Natural killer cell (primary cell): ENCODE data around the gene SULT1C3. TPM values are rescaled to one million over a fixed set of nuclear protein-coding genes. Genes with fewer than 3 reads are reported as not detected.

Source experiments
- ATAC-seq, 3 donors: fragments of 150-1000 bp in 2 of 3; fragments of 200-7000 bp in 1 of 3; cut with Tn5 transposase; 1 replicate in 1 of 3; 2 replicates in 2 of 3; pipeline ENCODE4 v1.10.0; 2021; ENCODE audit warnings: mild to moderate bottlenecking in 2 of 3, moderate library complexity in 2 of 3
- DNase-seq, 2 donors: peaks; one replicate each; pipeline versions ENCODE4 v3.0.0 to v3.0.0-alpha.2; 2013 to 2021; ENCODE audit warnings: mixed read lengths in 1 of 2
- H3K27ac ChIP-seq: one replicate; pipeline ENCODE4 v1.5.1; 2013; ENCODE audit warnings: mild to moderate bottlenecking, low read length
- H3K27me3 ChIP-seq: one replicate; pipeline ENCODE4 v1.6.1; 2013; ENCODE audit warnings: low read length; ENCODE audit not compliant: control insufficient read depth, insufficient read depth
- H3K36me3 ChIP-seq: one replicate; pipeline ENCODE4 v1.6.1; 2013; ENCODE audit warnings: low read length; ENCODE audit not compliant: control insufficient read depth, insufficient read depth
- H3K4me1 ChIP-seq: one replicate; pipeline ENCODE4 v1.6.1; 2013; ENCODE audit warnings: low read length; ENCODE audit not compliant: control insufficient read depth, insufficient read depth
- H3K4me3 ChIP-seq: one replicate; pipeline ENCODE4 v1.5.1; 2013; ENCODE audit warnings: low read length
- H3K9me3 ChIP-seq: one replicate; pipeline ENCODE4 v1.6.1; 2013; ENCODE audit warnings: low read length; ENCODE audit not compliant: control insufficient read depth, insufficient read depth
- H3K27ac Mint-ChIP-seq, 2 donors: one replicate each; pipeline ENCODE4 v1.8.0; 2022; ENCODE audit warnings: mild to moderate bottlenecking in 2 of 2, mixed read lengths in 2 of 2, moderate library complexity in 1 of 2
- H3K27me3 Mint-ChIP-seq, 2 donors: one replicate each; pipeline ENCODE4 v1.8.0; 2022; ENCODE audit warnings: low read depth in 2 of 2, mixed read lengths in 2 of 2
- H3K36me3 Mint-ChIP-seq: one replicate; pipeline ENCODE4 v1.8.0; 2022; ENCODE audit warnings: mixed read lengths
- H3K4me1 Mint-ChIP-seq, 2 donors: one replicate each; pipeline ENCODE4 v1.8.0; 2022; ENCODE audit warnings: mixed read lengths in 2 of 2
- H3K4me3 Mint-ChIP-seq: one replicate; pipeline ENCODE4 v1.8.0; 2022; ENCODE audit warnings: mild to moderate bottlenecking, moderate library complexity, mixed read lengths
- H3K9me3 Mint-ChIP-seq, 2 donors: one replicate each; pipeline ENCODE4 v1.8.0; 2022; ENCODE audit warnings: mixed read lengths in 2 of 2
- WGBS: methylation state at CpG from one replicate; pipeline ENCODE4 v1.1.7; 2013; ENCODE audit warnings: missing lambda C conversion rate; ENCODE audit not compliant: insufficient coverage; 5-methylcytosine and 5-hydroxymethylcytosine counted together
- intact Hi-C: fragments of 100-400 bp; cut with micrococcal nuclease; formaldehyde crosslinking; loops from one replicate; pipeline ENCODE4 v1.14.2; 2022
- total RNA-seq, 4 donors: library from RNA; stranded (reverse); fragments of 120-200 nt in 1 of 4; gene quantifications; one replicate each; pipeline versions ENCODE4 v1.2.3 to v1.2.4, GENCODE V29; 2013 to 2022
- TF ChIP-seq, protein P1 (sequence below): fragments of 200-600 bp; IDR thresholded peaks from one replicate; pipeline ENCODE4 v1.8.0; 2022; ENCODE audit warnings: antibody characterized with exemption

SULT1C3 gene
- total RNA-seq, result not detected
- total RNA-seq (2013), result not detected

GRCh38 chr2:108239786-108240185 is at the start of gene SULT1C3:
TSS of gene SULT1C3 (plus strand) at chr2:108239968. CDS start at chr2:108247195, 7,227 bp downstream.
- TF ChIP-seq, protein P1, sequence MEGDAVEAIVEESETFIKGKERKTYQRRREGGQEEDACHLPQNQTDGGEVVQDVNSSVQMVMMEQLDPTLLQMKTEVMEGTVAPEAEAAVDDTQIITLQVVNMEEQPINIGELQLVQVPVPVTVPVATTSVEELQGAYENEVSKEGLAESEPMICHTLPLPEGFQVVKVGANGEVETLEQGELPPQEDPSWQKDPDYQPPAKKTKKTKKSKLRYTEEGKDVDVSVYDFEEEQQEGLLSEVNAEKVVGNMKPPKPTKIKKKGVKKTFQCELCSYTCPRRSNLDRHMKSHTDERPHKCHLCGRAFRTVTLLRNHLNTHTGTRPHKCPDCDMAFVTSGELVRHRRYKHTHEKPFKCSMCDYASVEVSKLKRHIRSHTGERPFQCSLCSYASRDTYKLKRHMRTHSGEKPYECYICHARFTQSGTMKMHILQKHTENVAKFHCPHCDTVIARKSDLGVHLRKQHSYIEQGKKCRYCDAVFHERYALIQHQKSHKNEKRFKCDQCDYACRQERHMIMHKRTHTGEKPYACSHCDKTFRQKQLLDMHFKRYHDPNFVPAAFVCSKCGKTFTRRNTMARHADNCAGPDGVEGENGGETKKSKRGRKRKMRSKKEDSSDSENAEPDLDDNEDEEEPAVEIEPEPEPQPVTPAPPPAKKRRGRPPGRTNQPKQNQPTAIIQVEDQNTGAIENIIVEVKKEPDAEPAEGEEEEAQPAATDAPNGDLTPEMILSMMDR, result no peak
- peaks cover 0 to 4% of the 10 kb centered on the region in 2 donors for H3K9me3 Mint-ChIP-seq
- H3K4me3 Mint-ChIP-seq, result no peak within 1 kb of the TSS
- ATAC-seq (no peak), DNase-seq (no peak)
- intact Hi-C loops, result no loop called here
- H3K36me3 Mint-ChIP-seq, result no peaks in the 10 kb centered on the region
- no peaks in the 10 kb centered on the region for H3K9me3 ChIP-seq
- H3K36me3 ChIP-seq, result no peaks in the 10 kb centered on the region
- no peak within 1 kb of the TSS for H3K4me3 ChIP-seq
- H3K27me3 ChIP-seq, result no peaks in the 10 kb centered on the region
- H3K27me3 Mint-ChIP-seq, result peaks cover 0 to 2% of the 10 kb centered on the region in 2 donors
- H3K4me1 Mint-ChIP-seq, result no peaks in the 10 kb centered on the region
- H3K27ac ChIP-seq, result no peak within 1 kb of the TSS
- WGBS, result 83% methylated on average over 2 of the region's 2 CpGs
- H3K4me1 ChIP-seq, result no peaks in the 10 kb centered on the region
- H3K27ac Mint-ChIP-seq, result no peak within 1 kb of the TSS

DNA sequence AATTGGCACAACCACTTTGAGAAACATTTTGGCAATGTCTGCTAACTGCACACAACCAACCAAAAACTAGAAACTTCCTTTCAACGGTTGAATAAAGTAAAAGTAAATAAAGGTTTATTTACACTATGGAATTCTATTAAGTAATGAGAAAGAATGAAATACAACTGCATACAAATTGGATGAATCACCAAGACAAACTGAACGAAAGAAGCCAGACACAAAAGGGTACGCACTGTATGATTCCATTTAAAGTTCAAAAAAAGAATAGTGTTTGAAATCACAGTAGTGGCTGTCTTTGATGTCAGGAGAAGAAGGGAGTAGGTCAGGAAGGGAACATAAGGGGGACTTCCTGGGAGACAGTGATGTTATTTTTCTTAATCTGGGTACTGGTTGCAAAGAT is 46.5 kb upstream of the SULT1C3 start:
- no peaks in the 10 kb centered on the region for H3K27me3 Mint-ChIP-seq
- no peak overlapping the region for H3K4me3 Mint-ChIP-seq
- WGBS, result 100% methylated on average over 2 of the region's 3 CpGs
- TF ChIP-seq, protein P1, result no peak
- no peaks in the 10 kb centered on the region for H3K4me1 Mint-ChIP-seq
- no peak for ATAC-seq
- H3K36me3 ChIP-seq, result no peaks in the 10 kb centered on the region
- no peak for DNase-seq
- no peaks in the 10 kb centered on the region for H3K9me3 ChIP-seq
- intact Hi-C loops, result no loop called here
- no peak overlapping the region for H3K27ac ChIP-seq
- no peak overlapping the region for H3K4me3 ChIP-seq
- H3K27ac Mint-ChIP-seq, result no peak overlapping the region
- no peaks in the 10 kb centered on the region for H3K4me1 ChIP-seq
- H3K9me3 Mint-ChIP-seq, result peaks cover 0 to 2% of the 10 kb centered on the region in 2 donors
- H3K27me3 ChIP-seq, result no peaks in the 10 kb centered on the region
- H3K36me3 Mint-ChIP-seq, result no peaks in the 10 kb centered on the region

DNA sequence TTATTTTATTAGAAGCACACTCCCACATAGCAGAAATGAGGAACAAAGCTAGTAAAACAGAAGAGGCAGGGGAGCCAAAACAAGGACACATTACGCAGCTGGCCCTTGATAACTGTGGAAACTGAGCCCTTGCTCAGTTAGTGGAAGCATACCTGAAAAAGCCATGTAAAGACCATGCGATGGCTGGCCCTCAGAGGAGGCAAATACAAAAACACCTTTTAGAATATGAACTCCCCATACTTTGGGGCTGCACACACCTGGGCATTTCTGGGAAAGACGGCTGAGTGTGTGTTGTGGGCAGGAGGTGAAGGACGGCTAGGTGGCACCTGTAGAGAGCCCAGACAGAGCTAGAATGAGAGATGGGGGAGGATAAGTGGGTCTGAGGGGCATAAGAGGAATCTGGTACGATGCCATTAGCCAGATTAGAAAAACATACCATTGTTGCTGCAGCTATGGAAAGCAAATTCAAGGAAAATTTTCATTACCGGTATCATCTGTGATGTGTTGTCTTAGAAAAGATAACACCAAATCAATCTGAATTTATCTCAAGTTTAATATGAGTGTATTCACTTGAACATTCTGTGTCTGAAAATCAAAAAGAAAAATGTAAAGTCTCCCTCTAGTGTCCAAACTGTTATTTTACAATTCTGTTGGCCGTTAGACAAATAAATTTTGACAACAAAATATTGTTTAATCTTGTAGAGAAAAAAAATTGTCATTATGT is 45.2 kb upstream of the SULT1C3 start:
- intact Hi-C loops, result no loop called here
- Mint-ChIP-seq H3K27me3 (no peaks in the 10 kb centered on the region), H3K4me3 (no peak overlapping the region), H3K9me3 (peaks cover 0 to 2% of the 10 kb centered on the region in 2 donors), H3K27ac (no peak overlapping the region), H3K4me1 (no peaks in the 10 kb centered on the region), H3K36me3 (no peaks in the 10 kb centered on the region)
- Histone ChIP-seq H3K27me3 (no peaks in the 10 kb centered on the region), H3K9me3 (no peaks in the 10 kb centered on the region), H3K36me3 (no peaks in the 10 kb centered on the region), H3K27ac (no peak overlapping the region), H3K4me1 (no peaks in the 10 kb centered on the region), H3K4me3 (no peak overlapping the region)
- 82% methylated on average over 5 of the region's 7 CpGs for WGBS
- ATAC-seq, result no peak
- TF ChIP-seq, protein P1, result no peak
- DNase-seq, result no peak

DNA sequence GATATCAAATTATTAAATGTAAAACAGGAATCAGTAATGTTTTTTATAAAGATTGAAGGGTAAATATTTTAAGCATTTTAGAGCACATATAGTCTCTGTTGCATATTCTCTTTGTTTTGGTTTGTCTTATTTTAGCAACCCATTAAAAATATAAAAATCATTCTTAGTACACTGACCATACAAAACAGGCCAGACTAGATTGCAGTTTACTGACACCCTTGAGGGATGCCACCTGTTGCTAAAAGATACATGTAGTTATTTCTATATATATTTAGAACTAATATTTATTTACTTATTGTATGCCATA is 44.7 kb upstream of the SULT1C3 start:
- H3K27me3 ChIP-seq, result no peaks in the 10 kb centered on the region
- H3K4me1 Mint-ChIP-seq, result no peaks in the 10 kb centered on the region
- no peak for ATAC-seq
- H3K27ac ChIP-seq, result no peak overlapping the region
- H3K4me3 ChIP-seq, result no peak overlapping the region
- H3K36me3 ChIP-seq, result no peaks in the 10 kb centered on the region
- no peaks in the 10 kb centered on the region for H3K9me3 ChIP-seq
- TF ChIP-seq, protein P1, result no peak
- no peak overlapping the region for H3K27ac Mint-ChIP-seq
- no peaks in the 10 kb centered on the region for H3K27me3 Mint-ChIP-seq
- intact Hi-C loops, result no loop called here
- DNase-seq, result no peak
- H3K36me3 Mint-ChIP-seq, result no peaks in the 10 kb centered on the region
- H3K4me3 Mint-ChIP-seq, result no peak overlapping the region
- H3K4me1 ChIP-seq, result no peaks in the 10 kb centered on the region
- peaks cover 0 to 2% of the 10 kb centered on the region in 2 donors for H3K9me3 Mint-ChIP-seq
